ENCODE measurements around the gene TMEM220. TPM values are rescaled to one million over a fixed set of nuclear protein-coding genes. Genes with fewer than 3 reads are reported as not detected.

Gene TMEM220
- total and polyA plus RNA-seq, 2 experiments from 2014 or later, result 3.1 to 7.8 TPM

DNA sequence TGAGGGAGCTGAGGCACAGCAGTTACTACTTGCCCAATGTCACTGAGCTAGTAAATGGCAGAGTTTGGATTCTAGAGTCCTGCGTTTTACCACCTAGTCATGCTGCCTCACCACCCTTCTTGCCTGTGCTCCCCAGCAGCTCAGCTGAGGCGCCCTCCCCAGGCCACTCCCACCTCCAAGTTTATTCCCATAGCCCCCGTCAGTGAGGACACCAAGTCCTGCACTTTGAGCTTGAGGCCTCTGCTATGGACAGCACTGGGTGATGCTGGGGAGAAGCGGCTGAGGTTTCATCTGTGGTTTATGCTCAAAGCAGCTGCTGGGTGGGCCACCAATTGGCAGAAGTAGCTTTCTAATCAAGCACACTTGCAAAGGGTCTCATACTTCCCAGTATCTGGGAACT lies 37.4 kb upstream of the TMEM220 start:
- H3K9me2 ChIP-seq (ENCODE audit: insufficient read depth), result no peaks in the 10 kb centered on the region
- no peaks in the 10 kb centered on the region for H3K27me3 ChIP-seq (ENCODE audit: insufficient read depth)
- H3K36me3 Mint-ChIP-seq (ENCODE audit: low read depth), result peaks cover under 1% of the 10 kb centered on the region; the same call in 2 of the 3 replicates
- no peak overlapping the region for H3K4me3 ChIP-seq
- H3K79me2 ChIP-seq (replicated peaks; ENCODE audit: insufficient read depth), result no peaks in the 10 kb centered on the region
- H3K36me3 ChIP-seq (ENCODE audit: insufficient read depth), result no peaks in the 10 kb centered on the region
- no peak overlapping the region for H2AFZ ChIP-seq
- no peak overlapping the region for H3K27ac ChIP-seq (ENCODE audit: low read depth)
- DNase-seq (ENCODE audit: low spot score), result no peak
- no peaks in the 10 kb centered on the region for H3K4me1 Mint-ChIP-seq
- peaks cover 4% of the 10 kb centered on the region for H3K27me3 Mint-ChIP-seq (ENCODE audit: insufficient read depth, low read depth, poor library complexity)
- no peak overlapping the region for H3K27ac Mint-ChIP-seq
- peaks cover 5% of the 10 kb centered on the region; the same call in 2 of the 3 replicates for H3K9me3 Mint-ChIP-seq
- no peaks in the 10 kb centered on the region for H4K20me1 ChIP-seq (replicated peaks; ENCODE audit: insufficient read depth)
- H3K4me3 Mint-ChIP-seq, result no peak overlapping the region
- ATAC-seq, result no peak
- H3F3A ChIP-seq (replicated peaks; ENCODE audit: low read depth), result no peaks in the 10 kb centered on the region
- no peaks in the 10 kb centered on the region for H3K4me1 ChIP-seq (ENCODE audit: insufficient read depth)
- no peak overlapping the region for H3K4me2 ChIP-seq
- TF ChIP-seq, protein P1, sequence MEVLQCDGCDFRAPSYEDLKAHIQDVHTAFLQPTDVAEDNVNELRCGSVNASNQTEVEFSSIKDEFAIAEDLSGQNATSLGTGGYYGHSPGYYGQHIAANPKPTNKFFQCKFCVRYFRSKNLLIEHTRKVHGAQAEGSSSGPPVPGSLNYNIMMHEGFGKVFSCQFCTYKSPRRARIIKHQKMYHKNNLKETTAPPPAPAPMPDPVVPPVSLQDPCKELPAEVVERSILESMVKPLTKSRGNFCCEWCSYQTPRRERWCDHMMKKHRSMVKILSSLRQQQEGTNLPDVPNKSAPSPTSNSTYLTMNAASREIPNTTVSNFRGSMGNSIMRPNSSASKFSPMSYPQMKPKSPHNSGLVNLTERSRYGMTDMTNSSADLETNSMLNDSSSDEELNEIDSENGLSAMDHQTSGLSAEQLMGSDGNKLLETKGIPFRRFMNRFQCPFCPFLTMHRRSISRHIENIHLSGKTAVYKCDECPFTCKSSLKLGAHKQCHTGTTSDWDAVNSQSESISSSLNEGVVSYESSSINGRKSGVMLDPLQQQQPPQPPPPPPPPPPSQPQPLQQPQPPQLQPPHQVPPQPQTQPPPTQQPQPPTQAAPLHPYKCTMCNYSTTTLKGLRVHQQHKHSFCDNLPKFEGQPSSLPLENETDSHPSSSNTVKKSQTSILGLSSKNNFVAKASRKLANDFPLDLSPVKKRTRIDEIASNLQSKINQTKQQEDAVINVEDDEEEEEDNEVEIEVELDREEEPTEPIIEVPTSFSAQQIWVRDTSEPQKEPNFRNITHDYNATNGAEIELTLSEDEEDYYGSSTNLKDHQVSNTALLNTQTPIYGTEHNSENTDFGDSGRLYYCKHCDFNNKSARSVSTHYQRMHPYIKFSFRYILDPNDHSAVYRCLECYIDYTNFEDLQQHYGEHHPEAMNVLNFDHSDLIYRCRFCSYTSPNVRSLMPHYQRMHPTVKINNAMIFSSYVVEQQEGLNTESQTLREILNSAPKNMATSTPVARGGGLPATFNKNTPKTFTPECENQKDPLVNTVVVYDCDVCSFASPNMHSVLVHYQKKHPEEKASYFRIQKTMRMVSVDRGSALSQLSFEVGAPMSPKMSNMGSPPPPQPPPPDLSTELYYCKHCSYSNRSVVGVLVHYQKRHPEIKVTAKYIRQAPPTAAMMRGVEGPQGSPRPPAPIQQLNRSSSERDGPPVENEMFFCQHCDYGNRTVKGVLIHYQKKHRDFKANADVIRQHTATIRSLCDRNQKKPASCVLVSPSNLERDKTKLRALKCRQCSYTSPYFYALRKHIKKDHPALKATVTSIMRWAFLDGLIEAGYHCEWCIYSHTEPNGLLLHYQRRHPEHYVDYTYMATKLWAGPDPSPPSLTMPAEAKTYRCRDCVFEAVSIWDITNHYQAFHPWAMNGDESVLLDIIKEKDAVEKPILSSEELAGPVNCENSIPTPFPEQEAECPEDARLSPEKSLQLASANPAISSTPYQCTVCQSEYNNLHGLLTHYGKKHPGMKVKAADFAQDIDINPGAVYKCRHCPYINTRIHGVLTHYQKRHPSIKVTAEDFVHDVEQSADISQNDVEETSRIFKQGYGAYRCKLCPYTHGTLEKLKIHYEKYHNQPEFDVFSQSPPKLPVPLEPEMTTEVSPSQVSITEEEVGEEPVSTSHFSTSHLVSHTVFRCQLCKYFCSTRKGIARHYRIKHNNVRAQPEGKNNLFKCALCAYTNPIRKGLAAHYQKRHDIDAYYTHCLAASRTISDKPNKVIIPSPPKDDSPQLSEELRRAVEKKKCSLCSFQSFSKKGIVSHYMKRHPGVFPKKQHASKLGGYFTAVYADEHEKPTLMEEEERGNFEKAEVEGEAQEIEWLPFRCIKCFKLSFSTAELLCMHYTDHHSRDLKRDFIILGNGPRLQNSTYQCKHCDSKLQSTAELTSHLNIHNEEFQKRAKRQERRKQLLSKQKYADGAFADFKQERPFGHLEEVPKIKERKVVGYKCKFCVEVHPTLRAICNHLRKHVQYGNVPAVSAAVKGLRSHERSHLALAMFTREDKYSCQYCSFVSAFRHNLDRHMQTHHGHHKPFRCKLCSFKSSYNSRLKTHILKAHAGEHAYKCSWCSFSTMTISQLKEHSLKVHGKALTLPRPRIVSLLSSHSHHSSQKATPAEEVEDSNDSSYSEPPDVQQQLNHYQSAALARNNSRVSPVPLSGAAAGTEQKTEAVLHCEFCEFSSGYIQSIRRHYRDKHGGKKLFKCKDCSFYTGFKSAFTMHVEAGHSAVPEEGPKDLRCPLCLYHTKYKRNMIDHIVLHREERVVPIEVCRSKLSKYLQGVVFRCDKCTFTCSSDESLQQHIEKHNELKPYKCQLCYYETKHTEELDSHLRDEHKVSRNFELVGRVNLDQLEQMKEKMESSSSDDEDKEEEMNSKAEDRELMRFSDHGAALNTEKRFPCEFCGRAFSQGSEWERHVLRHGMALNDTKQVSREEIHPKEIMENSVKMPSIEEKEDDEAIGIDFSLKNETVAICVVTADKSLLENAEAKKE (CRISPR knock-in tag; IDR thresholded peaks at IDR 0.05), result no peak
- TF ChIP-seq CTCF (conservative IDR thresholded peaks at IDR 0.05; ENCODE audit: low read depth in 2 of 2) (peak in 1 of 2 experiments; percentile 18; a peak in 1 of 4 replicates), NANOG (IDR thresholded peaks at IDR 0.05; ENCODE audit: borderline replicate concordance) (no peak), ETS1 (IDR thresholded peaks at IDR 0.05) (no peak)

Data from GM23338 (cell line).